ENCODE data around the gene CXCL13. TPM values are rescaled to one million over a fixed set of nuclear protein-coding genes. Genes with fewer than 3 reads are reported as not detected.

Gene CXCL13
- total RNA-seq, 1 donor from 2014 or later = 1.0 TPM

DNA sequence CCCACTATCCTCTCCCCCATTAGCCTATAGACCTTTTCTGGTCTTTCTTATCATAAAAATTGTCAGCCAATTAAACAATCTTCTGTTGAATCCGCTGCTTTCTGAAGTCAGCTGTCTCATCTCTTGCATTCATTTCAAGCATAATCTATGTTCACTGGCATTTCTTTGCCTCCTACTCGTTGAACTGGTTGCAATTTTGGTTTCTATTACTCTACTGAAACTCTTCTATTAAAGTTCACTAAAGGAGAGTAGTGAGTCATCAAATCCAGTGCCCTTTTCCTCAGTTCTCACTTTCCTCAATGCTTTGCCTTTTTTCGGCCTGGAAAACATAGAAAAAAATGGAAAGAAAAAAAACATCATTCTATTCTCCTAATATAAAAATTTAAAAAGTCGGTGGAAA, 23.9 kb upstream of the CXCL13 start:
- no peak overlapping the region for H3K27ac ChIP-seq (ENCODE audit: low read depth, low read length)
- H3K27me3 ChIP-seq (ENCODE audit: control insufficient read depth in 3 of 3, insufficient read depth in 3 of 3, low read length in 3 of 3) = no peaks in the 10 kb centered on the region
- H3K9ac ChIP-seq (ENCODE audit: low read depth in 1 of 3, low read length in 3 of 3) = no peak overlapping the region
- H3K36me3 ChIP-seq (ENCODE audit: control insufficient read depth in 3 of 3, insufficient read depth in 3 of 3, low read length in 3 of 3) = no peaks in the 10 kb centered on the region
- no peak overlapping the region for H3K4me3 ChIP-seq (ENCODE audit: low read length in 3 of 3)
- no peaks in the 10 kb centered on the region for H3K9me3 ChIP-seq (ENCODE audit: control insufficient read depth in 3 of 3, low read length in 3 of 3)
- no peaks in the 10 kb centered on the region for H3K4me1 ChIP-seq (ENCODE audit: control insufficient read depth in 3 of 3, insufficient read depth in 3 of 3, low read length in 3 of 3)

DNA sequence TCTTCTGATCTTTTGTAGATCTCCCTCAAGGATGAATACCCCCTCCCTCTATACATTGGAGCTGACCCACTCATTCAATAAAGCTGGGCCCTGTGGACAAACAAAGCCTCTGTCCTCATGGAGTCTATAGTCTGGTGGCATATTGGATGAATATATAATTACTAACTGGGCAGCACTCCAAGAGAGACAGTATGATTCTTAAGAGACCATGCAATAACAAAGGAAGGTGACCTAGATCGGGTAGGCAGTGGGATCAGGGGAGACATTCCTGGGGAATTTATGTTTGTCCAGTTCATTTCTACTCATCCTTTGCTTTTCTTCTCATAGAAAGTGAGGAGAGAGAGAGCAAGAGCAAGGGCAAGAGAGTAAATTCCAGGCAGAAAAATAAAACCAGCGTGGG, 23.5 kb upstream of the CXCL13 start:
- no peak overlapping the region for H3K27ac ChIP-seq (ENCODE audit: low read depth, low read length)
- H3K27me3 ChIP-seq (ENCODE audit: control insufficient read depth in 3 of 3, insufficient read depth in 3 of 3, low read length in 3 of 3) = no peaks in the 10 kb centered on the region
- H3K4me3 ChIP-seq (ENCODE audit: low read length in 3 of 3) = no peak overlapping the region
- H3K4me1 ChIP-seq (ENCODE audit: control insufficient read depth in 3 of 3, insufficient read depth in 3 of 3, low read length in 3 of 3) = no peaks in the 10 kb centered on the region
- no peaks in the 10 kb centered on the region for H3K9me3 ChIP-seq (ENCODE audit: control insufficient read depth in 3 of 3, low read length in 3 of 3)
- no peaks in the 10 kb centered on the region for H3K36me3 ChIP-seq (ENCODE audit: control insufficient read depth in 3 of 3, insufficient read depth in 3 of 3, low read length in 3 of 3)
- no peak overlapping the region for H3K9ac ChIP-seq (ENCODE audit: low read depth in 1 of 3, low read length in 3 of 3)

DNA sequence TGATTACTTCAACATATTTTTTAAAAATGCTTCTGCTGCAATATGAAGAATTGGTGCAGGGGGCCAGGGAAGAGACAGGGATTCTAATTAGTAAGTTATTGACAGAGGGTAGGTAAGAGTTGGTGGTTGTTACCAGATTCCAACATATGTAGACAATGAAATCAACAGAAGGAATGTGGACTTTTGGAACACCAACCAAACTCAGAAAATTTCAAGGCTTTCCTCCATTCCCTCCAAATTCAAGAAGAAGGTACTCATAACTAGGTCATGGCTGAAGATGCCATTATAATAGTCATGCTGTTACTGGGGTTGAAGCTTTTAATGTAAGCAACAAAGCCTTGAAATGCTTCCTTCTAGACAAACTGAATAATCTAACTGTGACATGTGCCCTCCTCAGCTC, 22.9 kb upstream of the CXCL13 start:
- Histone ChIP-seq H3K9me3 (ENCODE audit: control insufficient read depth in 3 of 3, low read length in 3 of 3) (no peaks in the 10 kb centered on the region), H3K27me3 (ENCODE audit: control insufficient read depth in 3 of 3, insufficient read depth in 3 of 3, low read length in 3 of 3) (no peaks in the 10 kb centered on the region), H3K9ac (ENCODE audit: low read depth in 1 of 3, low read length in 3 of 3) (no peak overlapping the region), H3K36me3 (ENCODE audit: control insufficient read depth in 3 of 3, insufficient read depth in 3 of 3, low read length in 3 of 3) (no peaks in the 10 kb centered on the region), H3K4me1 (ENCODE audit: control insufficient read depth in 3 of 3, insufficient read depth in 3 of 3, low read length in 3 of 3) (no peaks in the 10 kb centered on the region), H3K27ac (ENCODE audit: low read depth, low read length) (no peak overlapping the region), H3K4me3 (ENCODE audit: low read length in 3 of 3) (no peak overlapping the region)

DNA sequence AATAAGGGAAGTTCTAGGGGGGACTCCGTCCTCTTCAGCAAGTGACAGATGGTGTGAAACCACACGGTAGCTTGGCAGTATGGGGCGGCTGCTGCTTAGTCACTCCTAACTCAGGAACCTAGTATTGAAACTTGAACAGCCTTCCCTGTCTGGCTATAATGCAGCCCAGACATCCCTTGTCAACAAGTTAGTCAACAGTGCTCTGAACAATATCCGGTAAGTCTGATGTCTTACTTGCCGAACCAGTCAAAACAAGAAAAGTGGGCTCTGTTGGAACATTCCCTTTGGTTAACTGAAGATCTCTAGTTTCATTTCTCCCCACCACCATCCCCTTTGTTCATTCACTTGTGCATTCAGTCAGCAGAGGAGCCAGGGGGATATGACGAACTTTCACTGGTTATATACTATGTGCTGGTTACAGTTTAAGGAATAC, 18.7 kb upstream of the CXCL13 start:
- no peak overlapping the region for H3K4me3 ChIP-seq (ENCODE audit: low read length in 3 of 3)
- H3K9ac ChIP-seq (ENCODE audit: low read depth in 1 of 3, low read length in 3 of 3) = no peak overlapping the region
- no peak overlapping the region for H3K27ac ChIP-seq (ENCODE audit: low read depth, low read length)
- H3K36me3 ChIP-seq (ENCODE audit: control insufficient read depth in 3 of 3, insufficient read depth in 3 of 3, low read length in 3 of 3) = no peaks in the 10 kb centered on the region
- no peaks in the 10 kb centered on the region for H3K9me3 ChIP-seq (ENCODE audit: control insufficient read depth in 3 of 3, low read length in 3 of 3)
- H3K4me1 ChIP-seq (ENCODE audit: control insufficient read depth in 3 of 3, insufficient read depth in 3 of 3, low read length in 3 of 3) = no peaks in the 10 kb centered on the region
- H3K27me3 ChIP-seq (ENCODE audit: control insufficient read depth in 3 of 3, insufficient read depth in 3 of 3, low read length in 3 of 3) = no peaks in the 10 kb centered on the region

DNA sequence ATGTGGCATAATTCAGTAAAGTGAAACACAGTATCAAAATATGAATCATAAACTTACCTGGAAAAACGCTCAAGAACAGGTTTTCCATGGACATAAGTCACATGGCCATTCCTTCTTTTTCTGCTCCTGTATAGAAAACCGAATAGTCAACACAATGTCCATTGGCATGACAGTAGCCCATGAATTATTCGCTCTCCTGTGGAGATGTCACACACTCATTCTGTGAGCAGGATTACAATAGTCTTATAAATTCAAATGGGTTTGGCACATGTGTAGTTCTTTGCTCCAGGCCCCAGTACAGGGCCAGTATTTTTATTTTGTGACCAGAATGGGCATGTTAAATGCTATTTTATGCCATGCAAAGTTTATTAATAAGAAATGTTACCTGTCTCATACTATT, 15.1 kb upstream of the CXCL13 start:
- Histone ChIP-seq H3K4me3 (ENCODE audit: low read length in 3 of 3) (no peak overlapping the region), H3K27ac (ENCODE audit: low read depth, low read length) (no peak overlapping the region), H3K9ac (ENCODE audit: low read depth in 1 of 3, low read length in 3 of 3) (no peak overlapping the region), H3K36me3 (ENCODE audit: control insufficient read depth in 3 of 3, insufficient read depth in 3 of 3, low read length in 3 of 3) (no peaks in the 10 kb centered on the region), H3K27me3 (ENCODE audit: control insufficient read depth in 3 of 3, insufficient read depth in 3 of 3, low read length in 3 of 3) (no peaks in the 10 kb centered on the region), H3K9me3 (ENCODE audit: control insufficient read depth in 3 of 3, low read length in 3 of 3) (no peaks in the 10 kb centered on the region), H3K4me1 (ENCODE audit: control insufficient read depth in 3 of 3, insufficient read depth in 3 of 3, low read length in 3 of 3) (no peaks in the 10 kb centered on the region)

DNA sequence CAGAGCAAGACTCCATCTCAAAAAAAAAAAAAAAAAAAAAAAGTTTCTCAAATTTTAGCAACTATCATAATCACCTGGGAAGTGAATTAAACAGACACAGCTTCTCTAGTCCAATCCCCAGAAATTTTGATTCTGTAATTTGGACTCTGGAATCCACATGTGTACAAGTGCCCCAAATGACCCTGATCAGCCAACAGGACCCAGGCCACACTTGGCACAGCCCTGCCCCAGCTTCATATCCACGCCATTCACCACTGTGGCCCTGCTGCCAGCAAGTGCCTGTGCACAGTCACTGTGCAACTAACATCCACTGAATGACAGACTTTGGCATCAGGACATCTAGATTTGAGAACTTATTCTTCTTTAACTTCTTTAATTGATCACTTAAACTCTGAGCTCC, 14.1 kb upstream of the CXCL13 start:
- Histone ChIP-seq H3K4me1 (ENCODE audit: control insufficient read depth in 3 of 3, insufficient read depth in 3 of 3, low read length in 3 of 3) (no peaks in the 10 kb centered on the region), H3K27ac (ENCODE audit: low read depth, low read length) (no peak overlapping the region), H3K27me3 (ENCODE audit: control insufficient read depth in 3 of 3, insufficient read depth in 3 of 3, low read length in 3 of 3) (no peaks in the 10 kb centered on the region), H3K36me3 (ENCODE audit: control insufficient read depth in 3 of 3, insufficient read depth in 3 of 3, low read length in 3 of 3) (no peaks in the 10 kb centered on the region), H3K4me3 (ENCODE audit: low read length in 3 of 3) (no peak overlapping the region), H3K9me3 (ENCODE audit: control insufficient read depth in 3 of 3, low read length in 3 of 3) (no peaks in the 10 kb centered on the region), H3K9ac (ENCODE audit: low read depth in 1 of 3, low read length in 3 of 3) (no peak overlapping the region)

DNA sequence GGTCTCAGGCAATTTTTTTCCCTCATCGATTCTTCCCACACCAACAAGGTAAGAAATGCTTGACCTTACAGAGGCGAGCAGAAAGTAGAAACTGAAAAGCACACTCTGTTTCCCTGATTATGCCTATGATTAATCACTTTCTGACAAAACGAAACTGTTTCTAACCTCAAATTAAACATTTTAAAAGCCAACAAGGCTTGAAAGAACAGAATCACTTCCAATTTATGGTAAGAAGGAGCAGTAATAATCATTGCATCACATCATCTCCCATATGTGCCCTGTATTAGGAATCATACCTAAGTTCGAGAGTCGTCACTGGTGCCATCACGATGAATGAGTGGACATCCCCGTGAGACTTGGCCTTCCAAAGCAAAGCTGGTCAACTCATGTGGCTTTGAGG, 12.5 kb upstream of the CXCL13 start:
- Histone ChIP-seq H3K36me3 (ENCODE audit: control insufficient read depth in 3 of 3, insufficient read depth in 3 of 3, low read length in 3 of 3) (no peaks in the 10 kb centered on the region), H3K9me3 (ENCODE audit: control insufficient read depth in 3 of 3, low read length in 3 of 3) (no peaks in the 10 kb centered on the region), H3K4me1 (ENCODE audit: control insufficient read depth in 3 of 3, insufficient read depth in 3 of 3, low read length in 3 of 3) (no peaks in the 10 kb centered on the region), H3K9ac (ENCODE audit: low read depth in 1 of 3, low read length in 3 of 3) (no peak overlapping the region), H3K27ac (ENCODE audit: low read depth, low read length) (no peak overlapping the region), H3K4me3 (ENCODE audit: low read length in 3 of 3) (no peak overlapping the region), H3K27me3 (ENCODE audit: control insufficient read depth in 3 of 3, insufficient read depth in 3 of 3, low read length in 3 of 3) (no peaks in the 10 kb centered on the region)

DNA sequence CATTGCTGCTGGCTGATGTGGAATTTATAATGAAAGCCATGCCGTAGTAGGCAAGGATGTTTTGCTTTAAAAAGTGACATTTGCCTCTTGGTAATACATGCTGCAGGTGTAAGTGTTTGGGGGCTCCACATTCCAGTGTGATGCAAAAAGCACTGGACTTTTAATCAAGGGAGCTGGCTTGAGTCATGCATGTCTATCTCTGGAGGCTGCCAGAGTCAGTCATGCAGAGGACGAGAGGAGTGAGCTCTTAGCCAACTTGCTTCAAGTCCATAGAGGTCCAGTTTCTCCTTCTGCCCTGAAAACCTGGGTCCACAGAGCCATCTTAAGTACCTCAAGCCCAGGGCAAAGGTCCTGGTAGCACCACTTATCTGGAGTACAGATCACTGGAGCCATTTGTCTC, 11.6 kb upstream of the CXCL13 start:
- no peak overlapping the region for H3K27ac ChIP-seq (ENCODE audit: low read depth, low read length)
- H3K9ac ChIP-seq (ENCODE audit: low read depth in 1 of 3, low read length in 3 of 3) = no peak overlapping the region
- no peaks in the 10 kb centered on the region for H3K27me3 ChIP-seq (ENCODE audit: control insufficient read depth in 3 of 3, insufficient read depth in 3 of 3, low read length in 3 of 3)
- no peaks in the 10 kb centered on the region for H3K4me1 ChIP-seq (ENCODE audit: control insufficient read depth in 3 of 3, insufficient read depth in 3 of 3, low read length in 3 of 3)
- no peaks in the 10 kb centered on the region for H3K36me3 ChIP-seq (ENCODE audit: control insufficient read depth in 3 of 3, insufficient read depth in 3 of 3, low read length in 3 of 3)
- H3K9me3 ChIP-seq (ENCODE audit: control insufficient read depth in 3 of 3, low read length in 3 of 3) = no peaks in the 10 kb centered on the region
- H3K4me3 ChIP-seq (ENCODE audit: low read length in 3 of 3) = no peak overlapping the region

DNA sequence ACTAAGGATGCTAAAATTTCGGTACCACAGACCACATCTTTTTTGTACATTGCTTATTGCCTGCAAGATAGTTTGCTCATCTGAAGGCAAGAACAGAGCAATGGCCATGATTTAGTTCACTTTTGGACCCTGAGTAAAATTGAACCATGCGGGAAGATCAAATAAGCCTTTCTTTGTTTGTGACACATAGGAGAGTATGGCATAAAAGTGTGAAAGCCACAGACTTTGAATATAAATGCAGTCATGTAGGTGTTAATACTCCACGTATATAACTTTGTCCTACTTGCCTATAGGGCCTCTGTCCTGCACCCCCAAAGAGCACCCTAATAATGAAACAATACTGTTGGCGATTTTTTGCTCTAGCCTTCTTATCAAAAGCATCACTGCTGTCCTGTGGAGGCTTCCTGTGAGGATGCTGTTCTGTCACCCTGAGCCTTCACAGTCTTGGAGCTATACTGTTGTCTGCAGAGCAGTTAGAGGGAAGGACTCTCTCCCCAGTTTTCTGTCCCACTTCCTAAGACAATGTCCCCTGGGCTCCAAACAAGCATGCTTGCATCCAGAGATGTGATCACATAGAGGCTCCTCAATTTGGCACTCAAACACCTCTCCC, 10.2 kb upstream of the CXCL13 start:
- Histone ChIP-seq H3K4me3 (ENCODE audit: low read length in 3 of 3) (no peak overlapping the region), H3K4me1 (ENCODE audit: control insufficient read depth in 3 of 3, insufficient read depth in 3 of 3, low read length in 3 of 3) (no peaks in the 10 kb centered on the region), H3K9me3 (ENCODE audit: control insufficient read depth in 3 of 3, low read length in 3 of 3) (no peaks in the 10 kb centered on the region), H3K36me3 (ENCODE audit: control insufficient read depth in 3 of 3, insufficient read depth in 3 of 3, low read length in 3 of 3) (no peaks in the 10 kb centered on the region), H3K27ac (ENCODE audit: low read depth, low read length) (no peak overlapping the region), H3K27me3 (ENCODE audit: control insufficient read depth in 3 of 3, insufficient read depth in 3 of 3, low read length in 3 of 3) (no peaks in the 10 kb centered on the region), H3K9ac (ENCODE audit: low read depth in 1 of 3, low read length in 3 of 3) (no peak overlapping the region)

DNA sequence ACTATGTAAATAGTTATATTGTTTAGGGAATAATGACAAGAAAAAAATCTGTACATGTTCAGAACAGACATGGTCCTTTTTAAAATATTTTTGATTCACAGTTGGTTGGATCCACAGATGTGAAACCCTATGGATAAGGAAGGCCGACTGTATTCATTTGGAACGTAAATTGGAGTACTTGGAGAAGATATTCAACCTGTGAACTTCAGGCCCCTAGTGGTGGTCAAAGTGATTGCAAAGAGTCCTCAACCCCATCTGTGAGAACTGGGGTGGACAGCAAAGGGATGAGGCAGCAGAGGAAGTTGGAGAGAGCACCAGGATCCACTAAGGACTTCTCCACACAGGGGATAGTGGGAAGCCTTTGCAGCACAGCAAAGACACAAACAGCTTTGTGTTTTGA, 6.2 kb upstream of the CXCL13 start:
- H3K36me3 ChIP-seq (ENCODE audit: control insufficient read depth in 3 of 3, insufficient read depth in 3 of 3, low read length in 3 of 3) = no peaks in the 10 kb centered on the region
- H3K9me3 ChIP-seq (ENCODE audit: control insufficient read depth in 3 of 3, low read length in 3 of 3) = no peaks in the 10 kb centered on the region
- no peak overlapping the region for H3K9ac ChIP-seq (ENCODE audit: low read depth in 1 of 3, low read length in 3 of 3)
- no peak overlapping the region for H3K4me3 ChIP-seq (ENCODE audit: low read length in 3 of 3)
- H3K4me1 ChIP-seq (ENCODE audit: control insufficient read depth in 3 of 3, insufficient read depth in 3 of 3, low read length in 3 of 3) = no peaks in the 10 kb centered on the region
- H3K27me3 ChIP-seq (ENCODE audit: control insufficient read depth in 3 of 3, insufficient read depth in 3 of 3, low read length in 3 of 3) = no peaks in the 10 kb centered on the region
- H3K27ac ChIP-seq (ENCODE audit: low read depth, low read length) = no peak overlapping the region

Measured in skeletal muscle tissue (tissue), 4 donors.